SJSA1 (cell line): ENCODE data around the gene ERVMER34-1. TPM values are rescaled to one million over a fixed set of nuclear protein-coding genes. Genes with fewer than 3 reads are reported as not detected.
A peak's percentile ranks its signal among the peaks of the same experiment; 100 is the strongest.

Experiments used
- DNase-seq, 2 experiments: peaks; one replicate each; pipeline ENCODE4 v3.0.0-alpha.2; 2015 to 2020; ENCODE audit warnings: low spot score in 2 of 2, low read depth in 1 of 2
- H3K27ac ChIP-seq: fragments of 250-450 bp; sonication (Bioruptor Pico); 2 replicates; pipeline ENCODE4 v1.5.1; 2020; ENCODE audit warnings: mild to moderate bottlenecking, moderate library complexity
- H3K27me3 ChIP-seq: fragments of 250-450 bp; sonication (Bioruptor Pico); replicated peaks from 2 replicates; pipeline ENCODE4 v1.5.1; 2020; ENCODE audit warnings: mild to moderate bottlenecking, moderate library complexity
- H3K36me3 ChIP-seq: fragments of 250-450 bp; sonication (Bioruptor Pico); 2 replicates; pipeline ENCODE4 v1.5.1; 2020; ENCODE audit warnings: mild to moderate bottlenecking
- H3K4me1 ChIP-seq: fragments of 250-450 bp; sonication (Bioruptor Pico); replicated peaks from 2 replicates; pipeline ENCODE4 v1.6.1; 2021; ENCODE audit warnings: mild to moderate bottlenecking
- H3K4me3 ChIP-seq: fragments of 250-450 bp; sonication (Bioruptor Pico); 2 replicates; pipeline ENCODE4 v1.5.1; 2020; ENCODE audit warnings: mild to moderate bottlenecking
- H3K9me3 ChIP-seq: fragments of 250-450 bp; sonication (Bioruptor Pico); replicated peaks from 2 replicates; pipeline ENCODE4 v1.5.1; 2020; ENCODE audit warnings: mild to moderate bottlenecking
- total RNA-seq: library from RNA; depleted of rRNA; stranded (reverse); fragments of >200 nt; shearing (Covaris generic); gene quantifications from 2 replicates; pipeline ENCODE4 v1.2.3, GENCODE V29; 2014

Gene ERVMER34-1
- total RNA-seq, 1 experiment from 2014 or later: not detected

GRCh38 chr4:52750213-52750612, 1.0 kb downstream of the ERVMER34-1 start:
- no peak overlapping the region for H3K27ac ChIP-seq
- H3K4me3 ChIP-seq: no peak overlapping the region
- no peaks in the 10 kb centered on the region; the same call in 1 of the 2 replicates for H3K27me3 ChIP-seq
- DNase-seq: no peak
- H3K36me3 ChIP-seq: no peaks in the 10 kb centered on the region
- no peaks in the 10 kb centered on the region for H3K4me1 ChIP-seq
- no peaks in the 10 kb centered on the region for H3K9me3 ChIP-seq

GRCh38 chr4:52748432-52748831, 2.8 kb downstream of the ERVMER34-1 start:
- Histone ChIP-seq H3K27me3 (no peaks in the 10 kb centered on the region; the same call in 1 of the 2 replicates), H3K4me3 (no peak overlapping the region), H3K4me1 (no peaks in the 10 kb centered on the region), H3K36me3 (no peaks in the 10 kb centered on the region), H3K9me3 (no peaks in the 10 kb centered on the region), H3K27ac (no peak overlapping the region)
- no peak for DNase-seq

- Histone ChIP-seq H3K4me3 (no peak overlapping the region), H3K36me3 (no peaks in the 10 kb centered on the region), H3K9me3 (no peaks in the 10 kb centered on the region), H3K4me1 (no peaks in the 10 kb centered on the region), H3K27me3 (no peaks in the 10 kb centered on the region), H3K27ac (no peak overlapping the region)
- no peak for DNase-seq
These were observed 6.6 kb downstream of the ERVMER34-1 start for GRCh38 chr4:52744588-52744987.

- Histone ChIP-seq H3K4me1 (no peaks in the 10 kb centered on the region), H3K4me3 (no peak overlapping the region), H3K9me3 (no peaks in the 10 kb centered on the region), H3K27ac (no peak overlapping the region), H3K27me3 (no peaks in the 10 kb centered on the region), H3K36me3 (no peaks in the 10 kb centered on the region)
- DNase-seq: no peak
These were observed 7.7 kb downstream of the ERVMER34-1 start for GRCh38 chr4:52743444-52744019.

GRCh38 chr4:52729586-52729985, 21.6 kb downstream of the ERVMER34-1 start:
- Histone ChIP-seq H3K4me3 (no peak overlapping the region), H3K27ac (no peak overlapping the region), H3K4me1 (no peaks in the 10 kb centered on the region), H3K36me3 (no peaks in the 10 kb centered on the region), H3K9me3 (no peaks in the 10 kb centered on the region), H3K27me3 (0 out of 2 replicates have a peak, but pooled peaks cover 5% of the 10 kb centered on the region)
- DNase-seq: no peak

GRCh38 chr4:52728691-52729240, 22.5 kb downstream of the ERVMER34-1 start:
- no peak for DNase-seq
- H3K9me3 ChIP-seq: no peaks in the 10 kb centered on the region
- no peak overlapping the region for H3K27ac ChIP-seq
- H3K4me1 ChIP-seq: no peaks in the 10 kb centered on the region
- peaks cover 5% of the 10 kb centered on the region; the same call in 1 of the 2 replicates for H3K27me3 ChIP-seq
- H3K4me3 ChIP-seq: no peak overlapping the region
- no peaks in the 10 kb centered on the region for H3K36me3 ChIP-seq

- Histone ChIP-seq H3K27me3 (peaks cover 5% of the 10 kb centered on the region; the same call in 1 of the 2 replicates), H3K36me3 (no peaks in the 10 kb centered on the region), H3K4me1 (0 out of 2 replicates have a peak, but pooled peaks cover 4% of the 10 kb centered on the region), H3K9me3 (no peaks in the 10 kb centered on the region), H3K27ac (no peak overlapping the region), H3K4me3 (no peak overlapping the region)
- no peak for DNase-seq
These were observed 24.2 kb downstream of the ERVMER34-1 start for GRCh38 chr4:52726826-52727580.

- DNase-seq: peak; percentile 91 to 92
- Histone ChIP-seq H3K4me3 (peak overlapping the region; percentile 50), H3K4me1 (0 out of 2 replicates have a peak, but pooled peaks cover 8% of the 10 kb centered on the region), H3K36me3 (peaks cover 18% of the 10 kb centered on the region), H3K9me3 (no peaks in the 10 kb centered on the region), H3K27me3 (peaks cover 5% of the 10 kb centered on the region; the same call in 1 of the 2 replicates), H3K27ac (peak overlapping the region; percentile 36)
These were observed 29.0 kb downstream of the ERVMER34-1 start for GRCh38 chr4:52721968-52722815.

GRCh38 chr4:52718123-52718522, 33.1 kb downstream of the ERVMER34-1 start:
- Histone ChIP-seq H3K27ac (no peak overlapping the region), H3K9me3 (no peaks in the 10 kb centered on the region), H3K4me3 (no peak overlapping the region), H3K36me3 (peaks cover 58% of the 10 kb centered on the region), H3K4me1 (peaks cover 23% of the 10 kb centered on the region), H3K27me3 (no peaks in the 10 kb centered on the region)
- DNase-seq: no peak

- H3K4me3 ChIP-seq: no peak overlapping the region
- H3K27me3 ChIP-seq: no peaks in the 10 kb centered on the region
- H3K9me3 ChIP-seq: no peaks in the 10 kb centered on the region
- no peak overlapping the region for H3K27ac ChIP-seq
- peaks cover 21% of the 10 kb centered on the region for H3K4me1 ChIP-seq
- no peak for DNase-seq
- H3K36me3 ChIP-seq: peaks cover 66% of the 10 kb centered on the region
These were observed 34.7 kb downstream of the ERVMER34-1 start for GRCh38 chr4:52716364-52717151.

- no peak overlapping the region for H3K4me3 ChIP-seq
- no peak for DNase-seq
- no peaks in the 10 kb centered on the region for H3K27me3 ChIP-seq
- H3K36me3 ChIP-seq: peaks cover 62% of the 10 kb centered on the region
- H3K9me3 ChIP-seq: no peaks in the 10 kb centered on the region
- no peak overlapping the region for H3K27ac ChIP-seq
- H3K4me1 ChIP-seq: peaks cover 21% of the 10 kb centered on the region
These were observed 35.3 kb downstream of the ERVMER34-1 start for GRCh38 chr4:52715914-52716313.

- Histone ChIP-seq H3K27me3 (no peaks in the 10 kb centered on the region), H3K27ac (no peak overlapping the region), H3K4me3 (no peak overlapping the region), H3K4me1 (peaks cover 21% of the 10 kb centered on the region), H3K36me3 (peaks cover 58% of the 10 kb centered on the region), H3K9me3 (no peaks in the 10 kb centered on the region)
- DNase-seq: no peak
These were observed 35.8 kb downstream of the ERVMER34-1 start for GRCh38 chr4:52715255-52715897.
